T-helper 2 cell (primary cell): ENCODE data around the gene ZGRF1.
"Not testable (repeated sequence)": the region's sequence is repeated elsewhere in the genome, so short reads cannot be mapped to it uniquely, and the experiment has no call there.

Experiments
- DNase-seq, 5 experiments: peaks; one replicate each; pipeline versions ENCODE4 v3.0.0 to v3.0.0-alpha.2; 2012 to 2022

Gene ZGRF1

DNA sequence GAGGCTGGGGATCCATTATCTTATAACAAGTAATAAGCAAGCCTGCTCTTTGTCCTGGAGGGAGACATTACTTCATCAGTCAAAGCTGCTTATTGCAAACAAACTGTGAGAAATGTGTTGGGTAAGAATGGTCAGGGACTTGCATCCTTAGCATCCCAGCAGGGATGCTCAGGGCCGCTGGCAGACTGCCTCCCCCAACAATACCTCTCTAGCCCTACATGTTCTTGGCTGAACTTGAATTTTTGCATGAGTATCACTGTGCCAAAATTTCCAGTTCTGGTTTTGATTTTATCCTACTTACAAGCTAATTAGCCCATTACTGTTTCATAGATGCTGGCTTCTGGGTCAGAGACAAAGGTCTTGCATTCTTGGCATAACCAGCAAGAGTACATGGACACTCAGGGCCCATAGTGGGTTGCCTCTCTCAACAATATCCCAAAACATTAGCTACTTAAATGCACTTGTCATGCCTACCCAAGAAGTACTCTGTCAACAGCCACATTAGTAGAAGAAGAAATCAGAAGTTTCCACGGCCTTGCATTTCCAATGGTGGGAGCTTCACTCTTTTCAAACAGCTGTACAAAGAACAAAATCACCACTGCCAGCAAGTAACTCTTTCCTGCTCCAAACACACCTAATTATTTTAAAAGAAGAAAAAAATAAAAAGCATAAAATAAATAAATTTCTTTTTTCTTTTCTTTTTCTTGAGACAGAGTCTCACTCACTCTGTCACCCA is 78.9 kb downstream of the ZGRF1 start:
- no peak for DNase-seq

DNA sequence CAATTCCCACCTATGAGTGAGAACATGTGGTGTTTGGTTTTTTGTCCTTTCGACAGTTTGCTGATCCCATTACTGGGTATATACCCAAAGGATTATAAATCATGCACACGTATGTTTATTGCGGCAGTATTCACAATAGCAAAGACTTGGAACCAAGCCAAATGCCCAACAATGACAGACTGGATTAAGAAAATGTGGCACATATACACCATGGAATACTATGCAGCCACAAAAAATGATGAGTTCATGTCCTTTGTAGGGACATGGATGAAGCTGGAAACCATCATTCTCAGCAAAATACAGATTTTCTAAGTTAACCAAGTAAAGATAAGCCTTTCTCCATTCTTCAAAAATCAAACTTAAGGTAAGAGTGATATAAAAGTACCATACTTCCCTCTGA is 82.4 kb downstream of the ZGRF1 start:
- not testable (repeated sequence) for DNase-seq

DNA sequence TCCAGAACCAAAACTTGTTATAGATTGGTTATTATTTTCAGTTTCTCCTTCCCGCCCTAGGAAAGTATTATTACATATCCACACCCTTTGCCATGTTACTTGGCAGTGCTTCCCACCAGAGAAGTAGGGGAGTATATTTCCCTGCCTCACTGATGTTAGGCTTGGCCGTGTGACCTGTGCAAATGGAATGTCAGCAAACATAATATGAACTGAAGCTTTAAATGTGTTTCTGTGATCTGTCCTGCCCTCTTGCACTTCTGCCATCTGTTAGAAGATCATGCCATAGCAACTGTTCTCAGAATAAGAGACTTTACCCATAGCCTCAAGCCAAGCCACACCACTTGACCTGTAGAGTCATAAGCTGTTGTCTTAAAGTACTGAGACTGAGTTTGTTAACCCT is 84.0 kb downstream of the ZGRF1 start:
- DNase-seq = no peak

DNA sequence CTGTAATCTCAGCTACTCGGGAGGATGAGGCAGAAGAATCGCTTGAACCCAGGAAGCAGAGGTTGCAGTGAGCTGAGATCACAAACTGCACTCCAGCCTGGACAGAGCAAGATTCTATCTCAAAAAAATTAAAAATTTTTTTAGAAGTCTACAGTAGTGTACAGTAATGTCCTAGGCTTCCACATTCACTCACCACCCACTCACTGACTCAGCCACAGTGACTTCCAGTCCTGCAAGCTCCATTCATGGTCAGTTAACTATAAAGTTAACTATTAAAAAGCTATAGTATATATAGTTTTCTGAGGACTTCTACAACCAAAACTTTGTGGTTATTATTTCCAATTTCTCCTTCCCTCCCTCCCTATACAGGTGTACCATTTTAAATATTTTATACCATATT is 86.0 kb downstream of the ZGRF1 start:
- no peak for DNase-seq

DNA sequence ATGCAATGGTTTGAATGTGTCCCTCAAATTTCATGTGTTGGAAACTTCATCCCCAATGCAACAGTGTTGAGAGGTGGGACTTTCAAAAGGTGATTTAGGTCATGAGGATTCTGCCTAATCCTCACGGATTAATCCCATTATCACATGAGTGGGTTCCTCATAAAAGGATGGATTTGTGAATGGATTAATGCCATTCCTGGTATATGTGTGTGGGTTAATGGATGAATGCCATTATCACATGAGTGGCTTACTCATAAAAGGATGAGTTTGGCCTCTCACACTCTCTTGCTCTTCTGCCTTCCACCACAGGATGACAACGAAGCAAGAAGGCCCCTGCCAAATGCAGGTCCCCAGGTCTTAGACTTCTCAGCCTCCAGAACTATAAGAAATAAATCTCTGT is 90.2 kb downstream of the ZGRF1 start:
- no peak for DNase-seq

DNA sequence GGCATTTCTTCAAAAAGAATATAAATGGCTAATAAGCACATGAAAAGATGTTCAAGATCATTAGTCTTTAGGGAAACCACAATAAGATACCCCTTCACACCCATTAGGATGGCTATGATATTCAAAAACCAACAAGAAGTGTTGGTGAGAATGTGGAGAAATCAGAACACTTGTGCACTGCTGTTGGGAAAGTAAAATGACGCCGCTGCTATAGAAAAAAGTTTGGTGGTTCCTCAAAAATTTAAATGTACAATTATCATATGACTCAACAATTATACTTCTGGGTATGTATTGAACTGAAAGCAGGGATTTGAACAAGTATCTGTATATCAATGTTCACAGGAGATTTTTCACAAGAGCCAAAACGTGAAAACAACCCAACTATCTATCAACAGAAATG is 91.4 kb downstream of the ZGRF1 start:
- no peak for DNase-seq

DNA sequence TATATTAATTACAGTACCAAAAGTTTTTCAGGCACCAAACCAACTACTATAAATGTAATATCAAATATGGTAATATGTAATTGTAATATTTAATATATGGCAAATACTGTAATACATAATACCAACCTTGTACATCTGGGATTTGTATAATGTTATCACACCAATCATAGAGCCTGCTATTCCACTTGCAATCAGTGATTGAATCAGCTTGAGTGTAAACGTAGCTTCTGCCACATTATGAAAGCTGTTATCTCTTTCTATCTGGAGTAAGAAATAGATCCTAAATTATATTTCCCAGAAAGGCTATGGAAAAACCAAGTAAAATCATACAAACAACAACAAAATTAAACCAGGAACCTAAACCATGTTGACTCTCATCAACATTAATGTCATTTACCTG is 96.0 kb downstream of the ZGRF1 start:
- DNase-seq = no peak

DNA sequence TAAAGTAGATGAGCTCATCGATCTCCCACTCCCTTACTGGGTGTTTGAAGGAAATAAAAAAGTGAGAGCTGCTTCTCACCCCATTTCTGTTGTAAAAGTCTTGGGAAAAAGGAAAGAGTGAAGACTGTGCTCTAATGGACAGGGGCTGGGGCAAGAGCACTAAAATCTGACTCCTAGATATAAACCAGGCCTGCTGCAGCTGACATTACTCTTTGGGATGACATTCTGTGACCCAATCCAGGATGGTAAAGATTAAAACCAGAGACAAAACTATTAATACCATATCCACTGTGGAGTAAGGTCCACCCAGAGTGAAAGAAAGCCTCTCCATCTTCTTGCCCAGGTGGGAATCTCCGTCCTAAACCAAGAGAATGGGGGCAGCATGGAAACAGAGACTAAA is 100.6 kb downstream of the ZGRF1 start:
- no peak for DNase-seq

DNA sequence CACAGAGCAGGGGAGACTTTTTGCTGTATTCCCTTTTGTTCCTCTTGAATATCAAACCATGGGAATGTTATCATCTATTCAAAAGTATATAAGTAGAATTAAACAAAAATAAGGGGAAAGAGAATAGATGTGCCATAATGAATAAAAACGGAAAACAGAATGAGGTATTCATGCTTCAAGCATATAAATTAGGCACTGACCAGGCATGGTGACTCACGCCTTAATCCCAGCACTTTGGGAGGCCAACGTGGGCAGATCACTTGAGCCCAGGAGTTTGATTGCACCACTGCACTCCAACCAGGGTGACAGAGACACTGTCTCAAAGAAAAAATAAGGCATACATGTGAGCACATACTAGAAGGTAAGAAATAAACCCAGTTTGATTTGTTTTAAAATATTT is 104.4 kb downstream of the ZGRF1 start:
- no peak for DNase-seq

DNA sequence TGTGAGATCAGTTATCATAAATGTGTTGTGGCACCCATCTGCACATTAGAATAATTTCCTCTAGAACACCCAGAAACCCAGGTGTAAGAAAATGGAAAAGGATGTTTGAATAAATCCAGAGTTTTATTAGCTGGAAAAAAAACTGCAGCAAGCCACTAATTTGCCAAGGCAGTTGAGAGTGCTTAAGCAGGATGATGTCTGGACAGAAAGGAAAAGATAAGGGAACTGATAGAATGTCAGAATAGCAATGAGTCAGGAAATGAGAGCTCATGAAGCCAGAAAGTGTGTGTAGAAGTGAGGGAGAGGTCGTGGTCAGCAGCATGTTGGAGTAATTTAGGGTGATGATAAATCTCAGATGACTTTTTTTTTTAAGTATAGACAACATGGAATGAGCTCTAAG is 105.6 kb downstream of the ZGRF1 start:
- DNase-seq = no peak

DNA sequence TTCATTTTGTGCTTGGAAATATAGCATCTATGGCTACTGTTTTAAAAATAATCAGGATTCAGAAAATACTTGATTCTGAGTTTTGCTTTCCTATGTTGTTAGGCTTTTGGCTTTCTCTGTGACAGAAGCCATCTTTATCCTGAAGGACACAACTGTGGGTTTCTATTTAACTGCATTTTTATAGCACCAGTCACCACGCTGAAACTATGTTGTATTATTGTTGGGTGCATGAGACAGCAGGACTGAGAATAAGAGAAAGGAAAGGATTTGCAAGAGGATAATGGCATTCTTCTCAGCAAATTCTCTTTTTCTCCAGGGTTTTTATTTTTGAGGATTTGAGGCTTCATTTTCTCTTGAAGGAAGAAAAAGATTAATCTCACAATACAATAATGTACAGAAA is 110.6 kb downstream of the ZGRF1 start:
- DNase-seq = no peak

DNA sequence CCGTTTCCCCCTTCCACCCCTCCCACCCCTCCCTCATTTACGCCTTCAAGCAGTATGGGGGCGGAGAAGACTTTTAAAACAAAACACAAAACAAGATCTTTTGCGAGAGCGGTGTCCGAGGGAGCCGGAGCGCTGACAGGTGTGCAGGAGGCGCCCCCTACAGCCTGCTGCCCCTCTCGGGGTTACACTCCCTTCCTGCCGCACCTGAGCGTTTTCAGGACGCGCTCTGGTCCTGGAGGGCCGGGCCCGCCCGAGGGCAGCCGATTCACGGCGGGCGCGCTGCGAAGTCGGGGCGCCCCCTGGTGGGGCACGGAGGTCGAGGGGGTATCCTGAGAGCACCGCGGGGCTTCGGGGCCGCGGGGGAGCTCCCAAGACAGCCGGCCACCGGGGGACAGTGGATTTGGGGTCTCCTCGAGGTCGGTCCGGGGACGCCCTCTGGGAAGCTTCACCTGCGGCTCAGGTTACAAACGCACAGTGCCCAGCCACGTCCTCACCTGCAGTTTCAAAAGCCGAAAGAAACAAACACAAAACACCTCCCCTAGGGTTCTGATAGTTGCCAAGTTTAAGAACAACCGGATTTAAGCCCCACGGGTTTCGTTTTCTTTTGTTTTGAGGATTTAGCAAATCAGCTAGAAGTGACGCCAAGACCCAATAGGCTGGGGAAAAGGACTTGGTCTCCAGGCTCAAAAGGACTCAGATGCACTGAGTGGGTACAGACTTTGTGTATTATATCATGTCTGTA is 112.8 kb downstream of the ZGRF1 start:
- peak; percentile 55 to 65 (median 57) for DNase-seq

DNA sequence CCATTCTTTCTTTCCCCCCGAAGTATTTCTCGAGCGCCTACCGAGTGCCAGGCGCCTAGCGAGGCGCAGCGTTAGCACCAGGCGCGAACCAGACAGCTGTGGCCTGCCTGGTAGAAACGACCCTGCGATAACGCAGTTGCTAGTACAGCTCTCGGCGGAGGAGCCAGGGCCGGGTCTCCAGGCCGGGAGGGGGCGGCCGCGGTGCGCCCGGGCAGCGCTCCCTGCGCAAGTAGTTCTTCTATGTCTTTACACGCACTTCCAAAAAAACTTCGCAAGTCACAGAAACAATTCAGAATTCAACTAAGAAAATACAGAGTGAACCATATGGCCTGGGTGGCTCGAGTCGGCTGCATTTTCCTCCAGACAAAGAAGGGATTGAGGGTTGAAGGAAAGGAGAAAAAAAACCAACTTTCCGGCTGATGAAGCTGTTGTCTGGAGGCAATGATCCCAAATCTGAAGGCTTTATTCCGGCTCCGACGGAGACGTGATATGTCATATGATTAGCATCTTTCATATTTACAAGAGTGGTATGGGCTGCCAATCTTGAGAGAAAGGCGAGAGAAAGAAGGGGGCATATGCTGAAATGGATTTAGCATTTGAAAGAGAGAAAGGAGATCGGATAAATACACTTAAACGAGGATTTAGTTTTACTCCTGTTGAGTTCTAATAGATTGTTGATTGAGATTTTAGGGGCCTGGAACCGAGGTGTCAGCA is 113.5 kb downstream of the ZGRF1 start:
- peak in 2 of 5 experiments; percentile 19 to 62 for DNase-seq

DNA sequence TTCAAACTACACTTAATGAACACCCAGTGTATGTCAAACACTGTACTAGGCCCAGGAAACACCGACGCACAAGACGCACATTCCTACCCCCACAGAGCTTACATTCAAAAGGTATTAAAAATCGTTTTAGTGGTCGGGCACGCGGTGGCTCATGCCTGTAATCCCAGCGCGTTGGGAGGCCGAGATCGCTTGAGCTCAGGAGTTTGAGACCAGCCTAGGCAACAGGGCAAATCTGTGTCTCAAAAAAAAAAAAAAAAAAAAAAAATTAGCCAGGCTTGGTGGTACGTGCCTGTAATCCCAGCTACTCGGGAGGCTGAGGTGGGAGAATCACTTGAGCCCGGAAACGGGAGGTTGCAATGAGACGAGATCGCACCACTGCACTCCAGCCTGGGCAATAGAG is 114.3 kb downstream of the ZGRF1 start:
- DNase-seq = not testable (repeated sequence)

DNA sequence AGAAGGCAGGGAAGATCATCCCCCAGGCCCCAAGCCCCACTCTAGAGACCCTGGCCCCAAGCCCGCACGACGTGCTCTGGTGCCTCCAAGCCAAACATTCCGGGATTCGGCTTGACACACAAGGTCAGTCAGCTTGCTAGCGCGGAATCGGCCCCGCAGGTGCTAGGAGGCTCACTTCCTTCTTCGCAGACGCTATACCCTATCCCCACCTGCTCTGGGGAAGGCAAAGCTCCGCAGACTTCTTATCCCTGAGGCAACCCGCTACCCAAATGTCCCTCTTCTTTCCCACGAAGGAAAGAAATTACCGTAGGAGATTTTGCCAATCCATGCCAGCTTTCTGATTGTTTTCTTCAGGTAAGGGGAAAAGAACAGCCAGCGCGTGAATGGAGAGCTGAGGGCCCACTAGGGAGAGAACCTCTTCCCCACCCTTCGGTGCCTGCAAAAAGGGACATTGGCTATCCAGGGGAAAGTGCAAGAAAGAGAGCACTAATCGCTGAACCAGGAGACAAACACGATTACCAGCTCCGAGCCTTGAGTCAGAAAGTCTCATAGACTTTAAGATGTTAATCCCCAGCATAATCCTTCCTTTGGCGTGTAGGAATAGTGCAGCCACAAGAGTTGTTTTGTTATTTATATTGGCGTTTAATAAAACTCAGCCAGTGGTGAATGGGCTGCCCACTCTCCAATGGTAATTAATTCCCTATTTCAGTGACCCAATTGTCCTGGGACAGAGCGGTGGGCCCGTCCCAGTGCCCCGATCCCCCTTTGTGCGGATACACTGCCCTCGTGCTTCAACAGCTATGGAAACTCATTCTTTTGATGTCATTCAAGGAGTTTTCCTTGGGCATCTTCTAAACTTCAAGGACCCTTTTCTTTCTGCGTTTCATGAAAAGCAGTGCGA is 115.3 kb downstream of the ZGRF1 start:
- no peak for DNase-seq

DNA sequence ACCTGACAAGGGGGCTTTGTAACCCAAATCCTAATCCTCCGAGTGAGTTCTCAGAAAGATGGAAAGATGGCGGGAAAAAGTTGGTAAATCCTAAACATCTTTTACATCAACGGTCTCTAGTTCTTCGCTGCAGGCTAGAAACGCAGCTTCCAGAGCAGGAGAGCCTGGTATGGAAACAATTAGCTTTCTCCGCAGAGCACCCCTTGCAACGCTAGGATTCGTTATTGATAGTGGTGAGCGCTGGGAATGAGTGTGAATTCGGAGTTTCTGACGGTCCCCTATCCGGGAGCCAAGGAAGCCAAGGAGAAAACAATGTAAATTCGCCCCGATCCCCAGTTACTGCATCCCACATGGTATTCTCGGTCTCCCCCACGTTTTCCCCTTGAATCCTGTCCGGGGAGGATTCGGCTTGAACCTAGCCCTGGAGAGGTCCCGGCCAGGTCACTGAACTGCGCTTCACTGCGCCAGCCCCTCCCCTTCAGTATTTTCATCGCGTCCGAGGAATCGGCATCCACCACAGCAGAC is 116.0 kb downstream of the ZGRF1 start:
- no peak for DNase-seq

DNA sequence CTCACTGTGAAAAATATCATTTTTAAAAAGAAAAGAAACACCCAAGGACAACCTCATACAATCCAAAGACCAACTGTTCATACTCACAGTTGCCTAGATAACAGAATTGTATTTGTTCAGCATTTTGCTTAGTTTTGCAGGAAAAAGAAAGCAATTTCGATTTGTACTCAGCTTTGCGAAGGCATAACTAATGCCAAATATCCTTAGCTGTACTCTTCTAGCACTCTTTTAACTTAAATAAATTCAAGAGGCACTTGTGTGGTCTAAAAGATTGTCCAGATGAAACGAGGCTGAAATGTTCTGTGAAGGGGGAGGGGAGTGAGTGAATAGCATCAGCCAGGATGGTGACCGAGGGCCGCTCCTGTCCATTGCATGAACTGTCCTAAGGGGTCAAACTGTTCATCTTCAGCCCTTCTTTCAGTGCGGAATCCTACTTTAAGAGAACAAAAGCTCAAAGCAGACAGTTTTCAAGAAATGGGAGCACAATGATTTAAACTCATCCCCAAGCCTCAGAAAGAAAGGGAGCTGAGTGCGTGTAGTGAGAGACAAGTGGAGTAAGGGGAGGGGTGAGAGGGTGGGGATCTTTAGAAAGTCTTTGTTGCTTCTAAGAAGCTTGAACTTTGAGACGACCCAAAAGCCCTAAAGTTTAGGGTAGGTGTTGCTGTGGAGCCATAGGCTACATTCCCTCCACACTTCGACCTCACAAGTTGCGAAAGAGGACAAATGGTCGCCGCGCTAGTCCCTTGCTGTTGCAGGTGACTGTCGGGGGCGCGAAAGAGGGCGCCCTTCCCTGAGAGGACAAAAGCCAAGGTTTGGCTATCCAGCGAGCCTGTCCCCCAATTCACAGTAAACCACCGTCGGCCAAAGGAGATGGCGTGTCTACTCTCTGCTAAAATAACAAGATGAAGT is 116.8 kb downstream of the ZGRF1 start:
- DNase-seq = no peak

DNA sequence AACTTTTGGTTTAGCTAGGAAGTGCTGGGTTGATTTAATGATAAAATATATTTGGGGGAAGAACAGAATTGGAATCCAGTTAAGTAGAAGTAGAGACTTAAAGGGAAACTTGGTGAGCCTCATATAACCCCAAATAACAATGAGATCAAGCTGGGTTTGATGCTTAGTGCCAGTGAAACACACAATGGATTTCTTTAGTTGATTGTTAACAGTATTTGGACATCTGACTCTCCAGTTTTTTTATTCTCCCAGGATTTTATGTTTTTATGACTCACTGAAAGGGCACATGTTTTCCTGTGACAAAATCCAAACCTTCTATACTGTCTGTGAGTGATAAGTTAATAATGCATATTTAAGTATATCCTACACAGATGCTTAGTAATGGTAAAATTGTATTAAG is 118.0 kb downstream of the ZGRF1 start:
- no peak for DNase-seq

DNA sequence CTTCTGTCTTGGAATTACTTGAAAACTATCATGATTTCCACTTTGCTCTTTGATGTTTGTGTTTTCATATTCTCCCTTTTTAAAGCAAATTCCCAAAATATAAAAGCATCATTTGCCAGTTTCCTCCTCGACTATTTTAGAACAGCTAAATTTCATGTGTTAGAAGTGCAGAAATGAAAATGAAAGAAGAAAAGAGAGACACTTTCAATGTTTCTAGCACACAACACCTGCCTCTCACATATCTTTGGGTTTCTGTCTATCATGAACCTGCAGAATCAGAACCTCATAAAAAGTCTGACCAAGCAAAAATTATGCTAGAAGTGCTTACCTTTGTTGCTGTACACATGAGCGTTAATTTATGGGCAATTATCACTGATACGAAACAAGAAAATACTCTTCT is 118.8 kb downstream of the ZGRF1 start:
- no peak for DNase-seq

DNA sequence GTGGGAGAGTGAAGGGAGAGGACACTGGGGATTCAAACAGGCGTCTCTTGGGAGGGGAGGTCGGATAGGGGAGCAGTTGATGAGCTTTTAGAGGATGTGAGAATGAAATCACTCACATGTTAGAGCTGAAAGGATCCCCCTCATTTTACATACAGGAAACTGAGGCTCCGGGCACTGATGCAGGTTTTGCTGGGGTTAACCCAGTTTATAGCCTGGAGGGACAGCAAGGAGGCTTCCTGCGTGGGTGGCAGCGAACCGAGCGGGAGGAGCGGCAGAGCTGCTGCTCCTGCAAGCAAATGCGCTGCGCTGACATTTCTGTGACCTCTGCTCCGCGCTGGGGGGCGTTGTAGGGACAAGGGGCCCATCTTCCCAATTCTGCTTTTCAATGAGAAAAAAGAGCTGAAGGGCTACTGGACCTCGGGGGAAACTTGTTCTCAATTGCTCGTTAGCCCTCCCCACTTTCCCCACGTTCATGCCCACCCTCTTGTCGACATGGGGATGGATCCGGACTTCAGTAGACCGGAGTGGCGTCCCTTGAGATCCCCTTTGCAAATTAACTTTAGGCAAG is 119.6 kb downstream of the ZGRF1 start:
- peak in 1 of 5 experiments; percentile 6 for DNase-seq

DNA sequence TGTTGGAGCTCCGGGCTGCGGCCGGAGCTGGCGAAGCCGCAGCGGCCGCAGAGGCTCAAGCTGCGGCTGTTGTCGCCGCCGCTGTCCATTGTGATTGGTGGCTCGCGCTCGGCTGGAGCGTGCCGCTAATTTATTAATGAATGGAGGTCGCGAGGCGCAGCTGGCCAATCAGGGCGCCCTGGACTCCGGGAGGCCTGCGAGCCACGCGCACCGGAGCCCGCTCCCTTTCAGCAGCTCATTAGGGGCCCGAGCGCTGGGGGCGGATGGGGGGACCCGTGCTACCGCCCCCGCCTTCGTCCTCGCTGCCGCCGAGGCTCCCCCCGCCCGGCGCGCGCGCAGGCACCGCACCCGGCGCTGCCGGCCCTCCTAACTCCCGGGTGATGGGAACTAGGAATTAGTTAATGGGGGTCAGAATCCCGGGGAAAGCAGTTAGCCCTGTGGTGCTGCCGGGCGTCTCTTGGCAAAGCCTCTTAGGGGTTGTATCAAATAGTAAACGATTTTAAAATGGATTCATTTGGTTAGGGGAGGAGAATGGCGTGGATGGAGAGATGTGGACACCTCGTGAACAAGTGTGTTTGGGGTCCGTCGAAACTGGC is 120.1 kb downstream of the ZGRF1 start:
- no peak for DNase-seq
